GM23338 (cell line): ENCODE results near the gene INPP5A.

ENCODE experiments used
- EZH2phosphoT487 ChIP-seq: fragments of 200-600 bp; sonication (generic); IDR thresholded peaks from one replicate; pipeline ENCODE4 v1.8.1; 2018; ENCODE audit warnings: antibody characterized with exemption; ENCODE audit not compliant: unreplicated experiment
- JUNB ChIP-seq: IDR thresholded peaks from one replicate; pipeline ENCODE4 v1.6.1; 2016; ENCODE audit warnings: antibody characterized with exemption; ENCODE audit not compliant: unreplicated experiment
- NANOG ChIP-seq: IDR thresholded peaks from 2 replicates; pipeline ENCODE4 v1.6.1; 2016; ENCODE audit warnings: antibody characterized with exemption, borderline replicate concordance
- POLR2AphosphoS5 ChIP-seq: IDR thresholded peaks from 2 replicates; pipeline ENCODE4 v1.6.1; 2016; ENCODE audit warnings: antibody characterized with exemption, low read depth
- STAT1 ChIP-seq: IDR thresholded peaks from one replicate; pipeline ENCODE4 v1.6.1; 2016; ENCODE audit warnings: antibody characterized with exemption; ENCODE audit not compliant: unreplicated experiment
- ZNF331 ChIP-seq: fragments of 250-450 bp; sonication (Bioruptor Pico); IDR thresholded peaks from 2 replicates; pipeline ENCODE4 v1.5.0; 2020; ENCODE audit warnings: low read depth, mild to moderate bottlenecking, moderate library complexity
- TF ChIP-seq, protein P1 (sequence below), 2 experiments: fragments of 200-600 bp in 1 of 2; sonication (generic) in 1 of 2; conservative IDR thresholded peaks; 2 replicates each; pipeline versions ENCODE4 v1.5.1 to v1.6.1; 2016 to 2017; ENCODE audit warnings: antibody characterized with exemption in 2 of 2, low read depth in 2 of 2, mild to moderate bottlenecking in 2 of 2, moderate library complexity in 1 of 2
- TF ChIP-seq, protein P2 (sequence below): IDR thresholded peaks from one replicate; pipeline ENCODE4 v1.6.1; 2018; ENCODE audit warnings: antibody characterized with exemption; ENCODE audit not compliant: unreplicated experiment

DNA sequence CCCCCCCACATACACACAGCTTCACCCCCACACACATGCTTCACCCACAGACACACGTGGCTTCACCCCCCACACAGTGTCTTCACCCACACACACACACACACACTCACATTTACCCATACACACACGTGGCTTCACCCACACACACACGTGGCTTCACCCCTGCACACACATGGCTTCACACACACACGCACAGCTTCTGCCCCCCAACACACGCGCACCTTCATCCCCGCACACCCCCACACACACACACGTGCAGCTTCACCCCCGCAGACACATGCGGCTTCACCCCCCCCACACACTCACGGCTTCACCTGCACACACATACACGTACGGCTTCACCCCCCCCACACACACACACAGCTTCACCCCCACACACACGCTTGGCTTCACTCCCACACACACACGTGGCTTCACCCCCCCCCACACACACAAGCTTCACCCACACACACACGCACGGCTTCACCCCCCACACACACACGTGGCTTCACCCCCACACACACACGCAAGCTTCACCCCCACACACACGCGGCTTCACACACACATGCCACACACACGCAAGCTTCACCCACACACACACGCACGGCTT is 165.9 kb downstream of the INPP5A start:
- TF ChIP-seq, protein P1, sequence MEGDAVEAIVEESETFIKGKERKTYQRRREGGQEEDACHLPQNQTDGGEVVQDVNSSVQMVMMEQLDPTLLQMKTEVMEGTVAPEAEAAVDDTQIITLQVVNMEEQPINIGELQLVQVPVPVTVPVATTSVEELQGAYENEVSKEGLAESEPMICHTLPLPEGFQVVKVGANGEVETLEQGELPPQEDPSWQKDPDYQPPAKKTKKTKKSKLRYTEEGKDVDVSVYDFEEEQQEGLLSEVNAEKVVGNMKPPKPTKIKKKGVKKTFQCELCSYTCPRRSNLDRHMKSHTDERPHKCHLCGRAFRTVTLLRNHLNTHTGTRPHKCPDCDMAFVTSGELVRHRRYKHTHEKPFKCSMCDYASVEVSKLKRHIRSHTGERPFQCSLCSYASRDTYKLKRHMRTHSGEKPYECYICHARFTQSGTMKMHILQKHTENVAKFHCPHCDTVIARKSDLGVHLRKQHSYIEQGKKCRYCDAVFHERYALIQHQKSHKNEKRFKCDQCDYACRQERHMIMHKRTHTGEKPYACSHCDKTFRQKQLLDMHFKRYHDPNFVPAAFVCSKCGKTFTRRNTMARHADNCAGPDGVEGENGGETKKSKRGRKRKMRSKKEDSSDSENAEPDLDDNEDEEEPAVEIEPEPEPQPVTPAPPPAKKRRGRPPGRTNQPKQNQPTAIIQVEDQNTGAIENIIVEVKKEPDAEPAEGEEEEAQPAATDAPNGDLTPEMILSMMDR (conservative IDR thresholded peaks at IDR 0.05; ENCODE audit: low read depth in 2 of 2): no peak
- TF ChIP-seq, protein P2, sequence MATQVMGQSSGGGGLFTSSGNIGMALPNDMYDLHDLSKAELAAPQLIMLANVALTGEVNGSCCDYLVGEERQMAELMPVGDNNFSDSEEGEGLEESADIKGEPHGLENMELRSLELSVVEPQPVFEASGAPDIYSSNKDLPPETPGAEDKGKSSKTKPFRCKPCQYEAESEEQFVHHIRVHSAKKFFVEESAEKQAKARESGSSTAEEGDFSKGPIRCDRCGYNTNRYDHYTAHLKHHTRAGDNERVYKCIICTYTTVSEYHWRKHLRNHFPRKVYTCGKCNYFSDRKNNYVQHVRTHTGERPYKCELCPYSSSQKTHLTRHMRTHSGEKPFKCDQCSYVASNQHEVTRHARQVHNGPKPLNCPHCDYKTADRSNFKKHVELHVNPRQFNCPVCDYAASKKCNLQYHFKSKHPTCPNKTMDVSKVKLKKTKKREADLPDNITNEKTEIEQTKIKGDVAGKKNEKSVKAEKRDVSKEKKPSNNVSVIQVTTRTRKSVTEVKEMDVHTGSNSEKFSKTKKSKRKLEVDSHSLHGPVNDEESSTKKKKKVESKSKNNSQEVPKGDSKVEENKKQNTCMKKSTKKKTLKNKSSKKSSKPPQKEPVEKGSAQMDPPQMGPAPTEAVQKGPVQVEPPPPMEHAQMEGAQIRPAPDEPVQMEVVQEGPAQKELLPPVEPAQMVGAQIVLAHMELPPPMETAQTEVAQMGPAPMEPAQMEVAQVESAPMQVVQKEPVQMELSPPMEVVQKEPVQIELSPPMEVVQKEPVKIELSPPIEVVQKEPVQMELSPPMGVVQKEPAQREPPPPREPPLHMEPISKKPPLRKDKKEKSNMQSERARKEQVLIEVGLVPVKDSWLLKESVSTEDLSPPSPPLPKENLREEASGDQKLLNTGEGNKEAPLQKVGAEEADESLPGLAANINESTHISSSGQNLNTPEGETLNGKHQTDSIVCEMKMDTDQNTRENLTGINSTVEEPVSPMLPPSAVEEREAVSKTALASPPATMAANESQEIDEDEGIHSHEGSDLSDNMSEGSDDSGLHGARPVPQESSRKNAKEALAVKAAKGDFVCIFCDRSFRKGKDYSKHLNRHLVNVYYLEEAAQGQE: no peak
- no peak for TF ChIP-seq EZH2phosphoT487
- no peak for TF ChIP-seq NANOG
- TF ChIP-seq STAT1: no peak
- TF ChIP-seq JUNB: no peak
- no peak for TF ChIP-seq POLR2AphosphoS5
- TF ChIP-seq ZNF331 (CRISPR knock-in tag): no peak
